ENCODE results near the gene AVPI1.
"Not testable (repeated sequence)": the region's sequence is repeated elsewhere in the genome, so short reads cannot be mapped to it uniquely, and the experiment has no call there.

AVPI1 gene

GRCh38 chr10:97647556-97647955 lies 39.5 kb downstream of the AVPI1 start:
- H3K27me3 ChIP-seq (ENCODE audit: control insufficient read depth in 1 of 2, insufficient read depth in 2 of 2, low read length in 2 of 2) = no peaks in the 10 kb centered on the region
- H3K36me3 ChIP-seq (ENCODE audit: insufficient read depth, low read length) = peaks cover 22% of the 10 kb centered on the region
- H3K4me1 ChIP-seq (ENCODE audit: insufficient read depth, low read length) = no peaks in the 10 kb centered on the region
- no peak overlapping the region for H3K27ac ChIP-seq (ENCODE audit: low read depth, low read length)
- no peaks in the 10 kb centered on the region for H3K9me3 ChIP-seq (ENCODE audit: low read length)
- no peak overlapping the region for H3K9ac ChIP-seq (ENCODE audit: low read length)
- no peak overlapping the region for H3K4me3 ChIP-seq (ENCODE audit: low read depth in 1 of 2, low read length in 2 of 2)

- Histone ChIP-seq H3K9ac (ENCODE audit: low read length) (no peak overlapping the region), H3K9me3 (ENCODE audit: low read length) (no peaks in the 10 kb centered on the region), H3K27ac (ENCODE audit: low read depth, low read length) (no peak overlapping the region), H3K36me3 (ENCODE audit: insufficient read depth, low read length) (peaks cover 9% of the 10 kb centered on the region), H3K4me1 (ENCODE audit: insufficient read depth, low read length) (peaks cover 11% of the 10 kb centered on the region), H3K27me3 (ENCODE audit: control insufficient read depth in 1 of 2, insufficient read depth in 2 of 2, low read length in 2 of 2) (no peaks in the 10 kb centered on the region), H3K4me3 (ENCODE audit: low read depth in 1 of 2, low read length in 2 of 2) (no peak overlapping the region)
Measured at GRCh38 chr10:97644936-97645335, 42.1 kb downstream of the AVPI1 start.

GRCh38 chr10:97643441-97643985 lies 43.5 kb downstream of the AVPI1 start:
- H3K27me3 ChIP-seq (ENCODE audit: control insufficient read depth in 1 of 2, insufficient read depth in 2 of 2, low read length in 2 of 2) = no peaks in the 10 kb centered on the region
- peaks cover 9% of the 10 kb centered on the region for H3K36me3 ChIP-seq (ENCODE audit: insufficient read depth, low read length)
- no peak overlapping the region for H3K9ac ChIP-seq (ENCODE audit: low read length)
- no peak overlapping the region for H3K27ac ChIP-seq (ENCODE audit: low read depth, low read length)
- no peaks in the 10 kb centered on the region for H3K9me3 ChIP-seq (ENCODE audit: low read length)
- H3K4me3 ChIP-seq (ENCODE audit: low read depth in 1 of 2, low read length in 2 of 2) = no peak overlapping the region
- peaks cover 11% of the 10 kb centered on the region for H3K4me1 ChIP-seq (ENCODE audit: insufficient read depth, low read length)

GRCh38 chr10:97642471-97643159 lies 44.4 kb downstream of the AVPI1 start:
- H3K9me3 ChIP-seq (ENCODE audit: low read length); H3K27ac ChIP-seq (ENCODE audit: low read depth, low read length); H3K27me3 ChIP-seq (ENCODE audit: control insufficient read depth in 1 of 2, insufficient read depth in 2 of 2, low read length in 2 of 2); H3K9ac ChIP-seq (ENCODE audit: low read length); H3K36me3 ChIP-seq (ENCODE audit: insufficient read depth, low read length); H3K4me3 ChIP-seq (ENCODE audit: low read depth in 1 of 2, low read length in 2 of 2): not testable (repeated sequence)
- peaks cover 11% of the 10 kb centered on the region for H3K4me1 ChIP-seq (ENCODE audit: insufficient read depth, low read length)

- H3K9ac ChIP-seq (ENCODE audit: low read length) = peak overlapping the region; percentile 44
- peaks cover 9% of the 10 kb centered on the region for H3K36me3 ChIP-seq (ENCODE audit: insufficient read depth, low read length)
- peaks cover 11% of the 10 kb centered on the region for H3K4me1 ChIP-seq (ENCODE audit: insufficient read depth, low read length)
- no peaks in the 10 kb centered on the region for H3K9me3 ChIP-seq (ENCODE audit: low read length)
- H3K27me3 ChIP-seq (ENCODE audit: control insufficient read depth in 1 of 2, insufficient read depth in 2 of 2, low read length in 2 of 2) = no peaks in the 10 kb centered on the region
- peak overlapping the region; percentile 91 for H3K27ac ChIP-seq (ENCODE audit: low read depth, low read length)
- H3K4me3 ChIP-seq (ENCODE audit: low read depth in 1 of 2, low read length in 2 of 2) = peak overlapping the region; percentile 69 to 92
Measured at GRCh38 chr10:97640868-97641811, 45.9 kb downstream of the AVPI1 start.

GRCh38 chr10:97640174-97640867 lies 46.7 kb downstream of the AVPI1 start, which contains the start of gene PI4K2A:
Gene PI4K2A (plus strand): TSS chr10:97640671. CDS start chr10:97640743, 72 bp downstream.
- H3K36me3 ChIP-seq (ENCODE audit: insufficient read depth, low read length) = peaks cover 6% of the 10 kb centered on the region
- peak within 1 kb of the TSS; percentile 69 to 92 for H3K4me3 ChIP-seq (ENCODE audit: low read depth in 1 of 2, low read length in 2 of 2)
- peaks cover 11% of the 10 kb centered on the region for H3K4me1 ChIP-seq (ENCODE audit: insufficient read depth, low read length)
- H3K9me3 ChIP-seq (ENCODE audit: low read length) = no peaks in the 10 kb centered on the region
- no peaks in the 10 kb centered on the region for H3K27me3 ChIP-seq (ENCODE audit: control insufficient read depth in 1 of 2, insufficient read depth in 2 of 2, low read length in 2 of 2)
- H3K9ac ChIP-seq (ENCODE audit: low read length) = peak within 1 kb of the TSS; percentile 44
- peak within 1 kb of the TSS; percentile 91 for H3K27ac ChIP-seq (ENCODE audit: low read depth, low read length)

GRCh38 chr10:97639090-97639489 lies 48.0 kb downstream of the AVPI1 start:
- not testable (repeated sequence) for H3K27me3 ChIP-seq (ENCODE audit: control insufficient read depth in 1 of 2, insufficient read depth in 2 of 2, low read length in 2 of 2); H3K9me3 ChIP-seq (ENCODE audit: low read length); H3K4me3 ChIP-seq (ENCODE audit: low read depth in 1 of 2, low read length in 2 of 2); H3K36me3 ChIP-seq (ENCODE audit: insufficient read depth, low read length); H3K9ac ChIP-seq (ENCODE audit: low read length); H3K27ac ChIP-seq (ENCODE audit: low read depth, low read length)
- peaks cover 11% of the 10 kb centered on the region for H3K4me1 ChIP-seq (ENCODE audit: insufficient read depth, low read length)

GRCh38 chr10:97635577-97635976 lies 51.5 kb downstream of the AVPI1 start:
- H3K27me3 ChIP-seq (ENCODE audit: control insufficient read depth in 1 of 2, insufficient read depth in 2 of 2, low read length in 2 of 2) = no peaks in the 10 kb centered on the region
- H3K4me3 ChIP-seq (ENCODE audit: low read depth in 1 of 2, low read length in 2 of 2) = no peak overlapping the region
- H3K4me1 ChIP-seq (ENCODE audit: insufficient read depth, low read length) = peaks cover 5% of the 10 kb centered on the region
- H3K36me3 ChIP-seq (ENCODE audit: insufficient read depth, low read length) = no peaks in the 10 kb centered on the region
- no peak overlapping the region for H3K9ac ChIP-seq (ENCODE audit: low read length)
- no peak overlapping the region for H3K27ac ChIP-seq (ENCODE audit: low read depth, low read length)
- H3K9me3 ChIP-seq (ENCODE audit: low read length) = no peaks in the 10 kb centered on the region

GRCh38 chr10:97633921-97634320 lies 53.1 kb downstream of the AVPI1 start:
- peak overlapping the region; percentile 4 for H3K27ac ChIP-seq (ENCODE audit: low read depth, low read length)
- no peaks in the 10 kb centered on the region for H3K36me3 ChIP-seq (ENCODE audit: insufficient read depth, low read length)
- peak overlapping the region in 1 of 2 donors; percentile 94 for H3K4me3 ChIP-seq (ENCODE audit: low read depth in 1 of 2, low read length in 2 of 2)
- H3K9me3 ChIP-seq (ENCODE audit: low read length) = no peaks in the 10 kb centered on the region
- H3K4me1 ChIP-seq (ENCODE audit: insufficient read depth, low read length) = peaks cover 5% of the 10 kb centered on the region
- no peaks in the 10 kb centered on the region for H3K27me3 ChIP-seq (ENCODE audit: control insufficient read depth in 1 of 2, insufficient read depth in 2 of 2, low read length in 2 of 2)
- peak overlapping the region; percentile 71 for H3K9ac ChIP-seq (ENCODE audit: low read length)

GRCh38 chr10:97632949-97633884 lies 53.8 kb downstream of the AVPI1 start, which contains the start of gene MORN4:
Gene MORN4 (minus strand): TSS chr10:97633500. CDS start chr10:97619653, 13,847 bp downstream.
- no peaks in the 10 kb centered on the region for H3K27me3 ChIP-seq (ENCODE audit: control insufficient read depth in 1 of 2, insufficient read depth in 2 of 2, low read length in 2 of 2)
- H3K9me3 ChIP-seq (ENCODE audit: low read length) = no peaks in the 10 kb centered on the region
- H3K4me3 ChIP-seq (ENCODE audit: low read depth in 1 of 2, low read length in 2 of 2) = peak within 1 kb of the TSS; percentile 18 to 94
- no peaks in the 10 kb centered on the region for H3K36me3 ChIP-seq (ENCODE audit: insufficient read depth, low read length)
- H3K9ac ChIP-seq (ENCODE audit: low read length) = peak within 1 kb of the TSS; percentile 71
- peaks cover 5% of the 10 kb centered on the region for H3K4me1 ChIP-seq (ENCODE audit: insufficient read depth, low read length)
- H3K27ac ChIP-seq (ENCODE audit: low read depth, low read length) = peak within 1 kb of the TSS; percentile 4
